Myocyte (in vitro differentiated cells): ENCODE data around the gene TOM1. TPM values are rescaled to one million over a fixed set of nuclear protein-coding genes. Genes with fewer than 3 reads are reported as not detected.

Experiments used
- DNase-seq: peaks from one replicate; pipeline ENCODE4 v3.0.0-alpha.2; 2012; ENCODE audit warnings: low read depth
- polyA plus RNA-seq: library from polyadenylated mRNA; unstranded; fragments of >200 nt; gene quantifications from one replicate; pipeline ENCODE4 v1.2.1, GENCODE V29; 2012; ENCODE audit warnings: missing spikeins
- total RNA-seq: library from RNA; depleted of rRNA; stranded (reverse); fragments of >200 nt; gene quantifications from 2 replicates; pipeline ENCODE4 v1.2.3, GENCODE V29; 2014

Gene TOM1
- 162 and 176 TPM in 2 replicates for total RNA-seq
- polyA plus RNA-seq = 76.2 TPM

- peak; percentile 100 for DNase-seq
Observed at GRCh38 chr22:35299673-35300499, at the start of gene TOM1. Gene TOM1, plus strand, starts transcription at chr22:35299894. Its CDS starts 35 bp downstream, at chr22:35299929.

- DNase-seq = no peak
Observed at GRCh38 chr22:35250156-35250555, 49.5 kb upstream of the TOM1 start.

- no peak for DNase-seq
Observed at GRCh38 chr22:35253946-35254345, 45.7 kb upstream of the TOM1 start.

- DNase-seq = no peak
Observed at GRCh38 chr22:35257002-35257320, 42.7 kb upstream of the TOM1 start.

- DNase-seq = peak; percentile 94
Observed at GRCh38 chr22:35257321-35258190, 42.1 kb upstream of the TOM1 start, which contains the start of gene HMGXB4. Gene HMGXB4, plus strand, starts transcription at chr22:35257493. Its CDS starts 4,898 bp downstream, at chr22:35262391.

- DNase-seq = peak; percentile 17
Observed at GRCh38 chr22:35258191-35258988, 41.3 kb upstream of the TOM1 start.

- DNase-seq = no peak
Observed at GRCh38 chr22:35264986-35265385, 34.7 kb upstream of the TOM1 start.

GRCh38 chr22:35266277-35266676 lies 33.4 kb upstream of the TOM1 start:
- no peak for DNase-seq

- DNase-seq = no peak
Observed at GRCh38 chr22:35269630-35270029, 30.1 kb upstream of the TOM1 start.

- DNase-seq = no peak
Observed at GRCh38 chr22:35274154-35274871, 25.4 kb upstream of the TOM1 start.

- peak; percentile 6 for DNase-seq
Observed at GRCh38 chr22:35275580-35275979, 24.1 kb upstream of the TOM1 start.

- no peak for DNase-seq
Observed at GRCh38 chr22:35276019-35276418, 23.7 kb upstream of the TOM1 start.

GRCh38 chr22:35288116-35288515 lies 11.6 kb upstream of the TOM1 start:
- DNase-seq = no peak

- no peak for DNase-seq
Observed at GRCh38 chr22:35292786-35293185, 6.9 kb upstream of the TOM1 start.

GRCh38 chr22:35296051-35296450 lies 3.6 kb upstream of the TOM1 start:
- no peak for DNase-seq

- no peak for DNase-seq
Observed at GRCh38 chr22:35299217-35299672, 449 bp upstream of the TOM1 start.

- peak; percentile 68 for DNase-seq
Observed at GRCh38 chr22:35301372-35301874, 1.7 kb downstream of the TOM1 start.

GRCh38 chr22:35303029-35303624 lies 3.4 kb downstream of the TOM1 start:
- no peak for DNase-seq

- peak; percentile 64 for DNase-seq
Observed at GRCh38 chr22:35305525-35306070, 5.9 kb downstream of the TOM1 start.
